Neural progenitor cell (in vitro differentiated cells): Measurements from ENCODE around the gene PAPPA2. TPM values are rescaled to one million over a fixed set of nuclear protein-coding genes. Genes with fewer than 3 reads are reported as not detected.
A peak's percentile ranks its signal among the peaks of the same experiment; 100 is the strongest.

Source experiments
- DNase-seq: peaks from one replicate; pipeline ENCODE4 v3.0.0-alpha.2; 2016; ENCODE audit warnings: low spot score
- H2AFZ ChIP-seq: fragments of 200-600 bp; sonication (generic); replicated peaks from 2 replicates; pipeline ENCODE4 v1.6.1; 2016; ENCODE audit warnings: antibody characterized with exemption
- H3F3A ChIP-seq: fragments of 200-600 bp; sonication (generic); 2 replicates; pipeline ENCODE4 v1.6.1; 2016; ENCODE audit warnings: antibody characterized with exemption, low read depth
- H3K27ac ChIP-seq: fragments of 200-600 bp; sonication (generic); 2 replicates; pipeline ENCODE4 v1.5.1; 2016; ENCODE audit warnings: mild to moderate bottlenecking
- H3K27me3 ChIP-seq: fragments of 200-600 bp; sonication (generic); 2 replicates; pipeline ENCODE4 v1.6.1; 2016; ENCODE audit warnings: mild to moderate bottlenecking, moderate library complexity
- H3K36me3 ChIP-seq: fragments of 200-600 bp; sonication (generic); 2 replicates; pipeline ENCODE4 v1.5.1; 2016
- H3K4me1 ChIP-seq: fragments of 200-600 bp; sonication (generic); 2 replicates; pipeline ENCODE4 v1.6.1; 2016; ENCODE audit warnings: mixed run types
- H3K4me2 ChIP-seq: fragments of 200-600 bp; sonication (generic); 2 replicates; pipeline ENCODE4 v1.6.1; 2016
- H3K4me3 ChIP-seq: fragments of 200-600 bp; sonication (generic); 2 replicates; pipeline ENCODE4 v1.5.1; 2016
- H3K79me2 ChIP-seq: fragments of 200-600 bp; sonication (generic); 2 replicates; pipeline ENCODE4 v1.6.1; 2016; ENCODE audit warnings: low read depth
- H3K9ac ChIP-seq: fragments of 200-600 bp; sonication (generic); 2 replicates; pipeline ENCODE4 v1.6.1; 2016
- H3K9me3 ChIP-seq: fragments of 200-600 bp; sonication (generic); 2 replicates; pipeline ENCODE4 v1.5.1; 2016; ENCODE audit warnings: low read depth
- H4K20me1 ChIP-seq: fragments of 200-600 bp; sonication (generic); 2 replicates; pipeline ENCODE4 v1.6.1; 2016; ENCODE audit warnings: low read depth
- H3K27ac Mint-ChIP-seq: 3 replicates; pipeline ENCODE4 v1.8.0; 2021; ENCODE audit warnings: mixed read lengths
- H3K27me3 Mint-ChIP-seq: 2 replicates; pipeline ENCODE4 v1.8.0; 2022; ENCODE audit warnings: low read depth, mild to moderate bottlenecking, inconsistent platforms, moderate library complexity, mixed read lengths; ENCODE audit not compliant: insufficient read depth
- H3K36me3 Mint-ChIP-seq: 3 replicates; pipeline ENCODE4 v1.8.0; 2021; ENCODE audit warnings: mixed read lengths
- H3K4me1 Mint-ChIP-seq: 3 replicates; pipeline ENCODE4 v1.8.0; 2021; ENCODE audit warnings: mixed read lengths
- H3K4me3 Mint-ChIP-seq: 3 replicates; pipeline ENCODE4 v1.8.0; 2021; ENCODE audit warnings: mild to moderate bottlenecking, moderate library complexity, mixed read lengths
- H3K9me3 Mint-ChIP-seq: 3 replicates; pipeline ENCODE4 v1.8.0; 2020; ENCODE audit warnings: mixed read lengths
- CTCF ChIP-seq: fragments of 200-600 bp; sonication (generic); IDR thresholded peaks from 2 replicates; pipeline ENCODE4 v1.5.1; 2017; ENCODE audit warnings: antibody characterized with exemption, mild to moderate bottlenecking
- EZH2 ChIP-seq: fragments of 200-600 bp; sonication (generic); IDR thresholded peaks from 2 replicates; pipeline ENCODE4 v1.6.1; 2017; ENCODE audit warnings: antibody characterized with exemption, mild to moderate bottlenecking, moderate library complexity
- EZH2phosphoT487 ChIP-seq: fragments of 200-600 bp; sonication (generic); IDR thresholded peaks from 2 replicates; pipeline ENCODE4 v1.6.1; 2017; ENCODE audit warnings: antibody characterized with exemption
- total RNA-seq: library from RNA; depleted of rRNA; stranded (reverse); fragments of >200 nt; gene quantifications from 2 replicates; pipeline ENCODE4 v1.2.3, GENCODE V29; 2015; ENCODE audit warnings: low replicate concordance

PAPPA2 gene
- total RNA-seq, 1 donor from 2014 or later: 0.17 TPM

- no peak overlapping the region for H3K4me2 ChIP-seq
- H4K20me1 ChIP-seq: no peaks in the 10 kb centered on the region
- H3F3A ChIP-seq: no peaks in the 10 kb centered on the region
- no peaks in the 10 kb centered on the region for H3K36me3 Mint-ChIP-seq
- no peak overlapping the region for H3K4me3 ChIP-seq
- no peaks in the 10 kb centered on the region for H3K36me3 ChIP-seq
- no peaks in the 10 kb centered on the region for H3K4me1 ChIP-seq
- H3K27ac Mint-ChIP-seq: no peak overlapping the region
- no peaks in the 10 kb centered on the region for H3K79me2 ChIP-seq
- H3K9ac ChIP-seq: no peak overlapping the region
- H3K4me3 Mint-ChIP-seq: no peak overlapping the region
- no peak for DNase-seq
- H2AFZ ChIP-seq: no peak overlapping the region
- no peak overlapping the region for H3K27ac ChIP-seq
- no peaks in the 10 kb centered on the region for H3K4me1 Mint-ChIP-seq
- no peaks in the 10 kb centered on the region for H3K9me3 Mint-ChIP-seq
- H3K27me3 ChIP-seq: no peaks in the 10 kb centered on the region
- TF ChIP-seq EZH2phosphoT487: no peak
- no peak for TF ChIP-seq EZH2
- no peak for TF ChIP-seq CTCF
- peaks cover 3% of the 10 kb centered on the region for H3K27me3 Mint-ChIP-seq
- no peaks in the 10 kb centered on the region for H3K9me3 ChIP-seq
These were observed 80.6 kb downstream of the PAPPA2 start for GRCh38 chr1:176543360-176544129.

GRCh38 chr1:176545034-176545639 is 82.2 kb downstream of the PAPPA2 start:
- Mint-ChIP-seq H3K9me3 (no peaks in the 10 kb centered on the region), H3K27me3 (peaks cover 3% of the 10 kb centered on the region), H3K4me3 (no peak overlapping the region), H3K27ac (no peak overlapping the region), H3K4me1 (no peaks in the 10 kb centered on the region), H3K36me3 (no peaks in the 10 kb centered on the region)
- DNase-seq: no peak
- Histone ChIP-seq H3K27ac (no peak overlapping the region), H3K79me2 (no peaks in the 10 kb centered on the region), H3K36me3 (no peaks in the 10 kb centered on the region), H3K4me2 (no peak overlapping the region), H2AFZ (no peak overlapping the region), H3K9ac (no peak overlapping the region), H3K4me1 (no peaks in the 10 kb centered on the region), H3K4me3 (no peak overlapping the region), H3F3A (peaks cover 1% of the 10 kb centered on the region), H3K9me3 (no peaks in the 10 kb centered on the region), H3K27me3 (no peaks in the 10 kb centered on the region), H4K20me1 (no peaks in the 10 kb centered on the region)
- TF ChIP-seq EZH2phosphoT487 (no peak), CTCF (no peak), EZH2 (no peak)

GRCh38 chr1:176546825-176547224 is 83.8 kb downstream of the PAPPA2 start:
- TF ChIP-seq EZH2: no peak
- no peaks in the 10 kb centered on the region for H4K20me1 ChIP-seq
- no peak overlapping the region for H3K4me3 ChIP-seq
- H3K79me2 ChIP-seq: no peaks in the 10 kb centered on the region
- H3K36me3 Mint-ChIP-seq: no peaks in the 10 kb centered on the region
- DNase-seq: no peak
- H3K4me3 Mint-ChIP-seq: no peak overlapping the region
- H3K4me2 ChIP-seq: no peak overlapping the region
- no peak overlapping the region for H2AFZ ChIP-seq
- H3K27ac Mint-ChIP-seq: no peak overlapping the region
- H3K9me3 Mint-ChIP-seq: no peaks in the 10 kb centered on the region
- H3K27ac ChIP-seq: no peak overlapping the region
- no peaks in the 10 kb centered on the region for H3K27me3 ChIP-seq
- no peaks in the 10 kb centered on the region for H3K36me3 ChIP-seq
- peaks cover 3% of the 10 kb centered on the region for H3K27me3 Mint-ChIP-seq
- no peaks in the 10 kb centered on the region for H3K9me3 ChIP-seq
- peaks cover 7% of the 10 kb centered on the region for H3K4me1 Mint-ChIP-seq
- H3K4me1 ChIP-seq: peaks cover 15% of the 10 kb centered on the region
- peaks cover 7% of the 10 kb centered on the region for H3F3A ChIP-seq
- no peak overlapping the region for H3K9ac ChIP-seq

GRCh38 chr1:176551146-176551545 is 88.2 kb downstream of the PAPPA2 start:
- TF ChIP-seq EZH2: no peak
- no peak for TF ChIP-seq CTCF
- TF ChIP-seq EZH2phosphoT487: no peak
- Histone ChIP-seq H3K79me2 (no peaks in the 10 kb centered on the region), H3K27ac (no peak overlapping the region), H2AFZ (peak overlapping the region; percentile 55), H3K36me3 (no peaks in the 10 kb centered on the region), H3K4me1 (peaks cover 39% of the 10 kb centered on the region), H3K9ac (no peak overlapping the region), H3K4me2 (peak overlapping the region; percentile 75), H3K4me3 (no peak overlapping the region), H4K20me1 (no peaks in the 10 kb centered on the region), H3K27me3 (no peaks in the 10 kb centered on the region), H3K9me3 (no peaks in the 10 kb centered on the region), H3F3A (peaks cover 16% of the 10 kb centered on the region)
- H3K9me3 Mint-ChIP-seq: no peaks in the 10 kb centered on the region
- no peak for DNase-seq
- H3K27me3 Mint-ChIP-seq: peaks cover 4% of the 10 kb centered on the region
- H3K27ac Mint-ChIP-seq: no peak overlapping the region
- H3K4me3 Mint-ChIP-seq: no peak overlapping the region
- H3K36me3 Mint-ChIP-seq: no peaks in the 10 kb centered on the region
- H3K4me1 Mint-ChIP-seq: peaks cover 30% of the 10 kb centered on the region
